Prostate gland (tissue), 2 donors: ENCODE data around the gene KCNIP3.

Source experiments
- POLR2A ChIP-seq: fragments of 450-650 bp; IDR thresholded peaks from one replicate; pipeline ENCODE4 v1.6.1; 2016; ENCODE audit warnings: antibody characterized with exemption, mild to moderate bottlenecking
- POLR2AphosphoS5 ChIP-seq: sonication (generic); formaldehyde crosslinking; IDR thresholded peaks from one replicate; pipeline ENCODE4 v1.6.1; 2017; ENCODE audit warnings: antibody characterized with exemption
- TF ChIP-seq, protein P1 (sequence below), 4 experiments: fragments of 200-600 bp in 2 of 4; fragments of 450-650 bp in 2 of 4; sonication (generic) in 2 of 4; IDR thresholded peaks; 1 replicate in 3 of 4; 2 replicates in 1 of 4; pipeline ENCODE4 v1.5.1; 2016 to 2019; ENCODE audit warnings: antibody characterized with exemption in 4 of 4, mild to moderate bottlenecking in 2 of 4, moderate library complexity in 2 of 4

GRCh38 chr2:95299961-95300360, 2.8 kb downstream of the KCNIP3 start:
- TF ChIP-seq POLR2A (no peak), POLR2AphosphoS5 (no peak)
- TF ChIP-seq, protein P1, sequence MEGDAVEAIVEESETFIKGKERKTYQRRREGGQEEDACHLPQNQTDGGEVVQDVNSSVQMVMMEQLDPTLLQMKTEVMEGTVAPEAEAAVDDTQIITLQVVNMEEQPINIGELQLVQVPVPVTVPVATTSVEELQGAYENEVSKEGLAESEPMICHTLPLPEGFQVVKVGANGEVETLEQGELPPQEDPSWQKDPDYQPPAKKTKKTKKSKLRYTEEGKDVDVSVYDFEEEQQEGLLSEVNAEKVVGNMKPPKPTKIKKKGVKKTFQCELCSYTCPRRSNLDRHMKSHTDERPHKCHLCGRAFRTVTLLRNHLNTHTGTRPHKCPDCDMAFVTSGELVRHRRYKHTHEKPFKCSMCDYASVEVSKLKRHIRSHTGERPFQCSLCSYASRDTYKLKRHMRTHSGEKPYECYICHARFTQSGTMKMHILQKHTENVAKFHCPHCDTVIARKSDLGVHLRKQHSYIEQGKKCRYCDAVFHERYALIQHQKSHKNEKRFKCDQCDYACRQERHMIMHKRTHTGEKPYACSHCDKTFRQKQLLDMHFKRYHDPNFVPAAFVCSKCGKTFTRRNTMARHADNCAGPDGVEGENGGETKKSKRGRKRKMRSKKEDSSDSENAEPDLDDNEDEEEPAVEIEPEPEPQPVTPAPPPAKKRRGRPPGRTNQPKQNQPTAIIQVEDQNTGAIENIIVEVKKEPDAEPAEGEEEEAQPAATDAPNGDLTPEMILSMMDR (IDR thresholded peaks at IDR 0.05), result no peak
